HEK293 (cell line): Measurements from ENCODE around the gene ACP7.

Experiments
- CTCF ChIA-PET: fragments of 350-600 bp; formaldehyde crosslinking; extraction: SDS; loops from one replicate; lab custom pipeline; 2021; ENCODE audit warnings: antibody characterized with exemption; lab: Yijun Ruan, JAX
- POLR2A ChIA-PET: fragments of 300-600 bp; formaldehyde crosslinking; extraction: SDS; loops from one replicate; lab custom pipeline; 2020; ENCODE audit warnings: antibody characterized with exemption, inconsistent platforms; lab: Yijun Ruan, JAX
- H3K27ac ChIP-seq: fragments of 200-500 bp; sonication (Bioruptor generic); 2 replicates; pipeline ENCODE4 v1.5.1; 2014; ENCODE audit warnings: low read depth, low read length, control low read depth, inconsistent platforms; ENCODE audit errors: extremely low read depth
- H3K36me3 ChIP-seq, 2 experiments: fragments of 200-500 bp in 1 of 2; sonication (Bioruptor generic) in 1 of 2; 1 replicate in 1 of 2; 2 replicates in 1 of 2; pipeline ENCODE4 v1.5.1; 2014 to 2017; ENCODE audit warnings: inconsistent platforms in 2 of 2, low read length in 2 of 2; ENCODE audit not compliant: control insufficient read depth in 2 of 2, insufficient read depth in 1 of 2
- H3K4me1 ChIP-seq: fragments of 200-500 bp; sonication (Bioruptor generic); 2 replicates; pipeline ENCODE4 v1.5.1; 2014; ENCODE audit warnings: mild to moderate bottlenecking, low read length, inconsistent platforms; ENCODE audit not compliant: control insufficient read depth, insufficient read depth
- H3K4me3 ChIP-seq: 2 replicates; pipeline ENCODE4 v1.5.1; 2011; ENCODE audit warnings: low read depth, mild to moderate bottlenecking, control low read depth, low read length, moderate library complexity
- H3K9me3 ChIP-seq: fragments of 200-500 bp; sonication (Bioruptor generic); 2 replicates; pipeline ENCODE4 v1.5.1; 2014; ENCODE audit warnings: low read depth, low read length, inconsistent platforms; ENCODE audit not compliant: control insufficient read depth, insufficient read depth
- BCL11B ChIP-seq: fragments of 450-650 bp; formaldehyde crosslinking; IDR thresholded peaks from 2 replicates; pipeline ENCODE4 v1.5.1; 2016; ENCODE audit warnings: low read depth, missing biosample characterization, missing genetic modification characterization
- EGR2 ChIP-seq: fragments of 450-650 bp; formaldehyde crosslinking; IDR thresholded peaks from 2 replicates; pipeline ENCODE4 v1.5.1; 2016; ENCODE audit warnings: low read depth, missing biosample characterization, missing genetic modification characterization
- HOXA7 ChIP-seq: sonication (generic); formaldehyde crosslinking; IDR thresholded peaks from 2 replicates; pipeline ENCODE4 v1.8.1; 2022; ENCODE audit warnings: missing genetic modification reagents, borderline replicate concordance
- KLF1 ChIP-seq: fragments of 450-650 bp; formaldehyde crosslinking; IDR thresholded peaks from 2 replicates; pipeline ENCODE4 v1.5.1; 2016; ENCODE audit warnings: missing biosample characterization, missing genetic modification characterization
- REPIN1 ChIP-seq: fragments of 450-650 bp; formaldehyde crosslinking; IDR thresholded peaks from 2 replicates; pipeline ENCODE4 v1.5.1; 2017; ENCODE audit warnings: missing biosample characterization, missing genetic modification characterization, low read depth
- ZFHX2 ChIP-seq: fragments of 450-650 bp; formaldehyde crosslinking; conservative IDR thresholded peaks from 2 replicates; pipeline ENCODE4 v1.5.1; 2016; ENCODE audit warnings: missing biosample characterization, missing genetic modification characterization
- ZNF121 ChIP-seq: fragments of 450-650 bp; formaldehyde crosslinking; IDR thresholded peaks from 2 replicates; pipeline ENCODE4 v1.5.1; 2016; ENCODE audit warnings: missing biosample characterization, missing genetic modification characterization
- ZNF138 ChIP-seq: fragments of 450-650 bp; formaldehyde crosslinking; IDR thresholded peaks from 2 replicates; pipeline ENCODE4 v1.5.1; 2016; ENCODE audit warnings: missing biosample characterization, missing genetic modification characterization, borderline replicate concordance
- ZNF24 ChIP-seq: fragments of 450-650 bp; formaldehyde crosslinking; IDR thresholded peaks from 2 replicates; pipeline ENCODE4 v1.5.1; 2016; ENCODE audit warnings: missing biosample characterization, missing genetic modification characterization
- ZNF311 ChIP-seq: fragments of 450-650 bp; formaldehyde crosslinking; IDR thresholded peaks from 2 replicates; pipeline ENCODE4 v1.5.1; 2017; ENCODE audit warnings: missing biosample characterization, missing genetic modification characterization, borderline replicate concordance
- ZNF341 ChIP-seq: fragments of 450-650 bp; formaldehyde crosslinking; IDR thresholded peaks from 2 replicates; pipeline ENCODE4; 2016; ENCODE audit warnings: low read depth, missing biosample characterization, missing genetic modification characterization
- ZNF426 ChIP-seq: fragments of 450-650 bp; formaldehyde crosslinking; IDR thresholded peaks from 2 replicates; pipeline ENCODE4 v1.5.1; 2017; ENCODE audit warnings: missing biosample characterization, missing genetic modification characterization, mild to moderate bottlenecking, inconsistent platforms, moderate library complexity
- ZNF560 ChIP-seq: fragments of 450-650 bp; formaldehyde crosslinking; IDR thresholded peaks from 2 replicates; pipeline ENCODE4 v1.5.1; 2017; ENCODE audit warnings: missing biosample characterization, missing genetic modification characterization, borderline replicate concordance
- ZNF571 ChIP-seq: fragments of 450-650 bp; formaldehyde crosslinking; IDR thresholded peaks from 2 replicates; pipeline ENCODE4 v1.5.0; 2017; ENCODE audit warnings: missing biosample characterization, missing genetic modification characterization
- ZNF600 ChIP-seq: fragments of 450-650 bp; formaldehyde crosslinking; IDR thresholded peaks from 2 replicates; pipeline ENCODE4 v1.5.1; 2016; ENCODE audit warnings: missing biosample characterization, missing genetic modification characterization
- ZNF624 ChIP-seq: fragments of 450-650 bp; formaldehyde crosslinking; IDR thresholded peaks from 2 replicates; pipeline ENCODE4 v1.5.1; 2017; ENCODE audit warnings: missing biosample characterization, missing genetic modification characterization
- ZNF747 ChIP-seq: fragments of 450-650 bp; formaldehyde crosslinking; IDR thresholded peaks from 2 replicates; pipeline ENCODE4 v1.5.1; 2016; ENCODE audit warnings: missing biosample characterization, missing genetic modification characterization
- ZNF777 ChIP-seq: fragments of 450-650 bp; formaldehyde crosslinking; IDR thresholded peaks from 2 replicates; pipeline ENCODE4 v1.5.1; 2017; ENCODE audit warnings: missing biosample characterization, missing genetic modification characterization, borderline replicate concordance
- TF ChIP-seq, protein P1 (sequence below): fragments of 450-650 bp; formaldehyde crosslinking; conservative IDR thresholded peaks from 2 replicates; pipeline ENCODE4 v1.5.1; 2016; ENCODE audit warnings: low read depth, missing biosample characterization, missing genetic modification characterization

The ACP7 gene

GRCh38 chr19:39052846-39053245 lies 31.3 kb upstream of the ACP7 start:
- H3K9me3 ChIP-seq: no peaks in the 10 kb centered on the region
- POLR2A ChIA-PET: no interaction called here
- no peaks in the 10 kb centered on the region for H3K4me1 ChIP-seq
- H3K4me3 ChIP-seq: no peak overlapping the region
- TF ChIP-seq ZNF24 (tag by site-specific recombination) (no peak), ZNF560 (tag by site-specific recombination) (no peak), ZNF426 (tag by site-specific recombination) (no peak)
- H3K27ac ChIP-seq: no peak overlapping the region
- CTCF ChIA-PET: interaction anchor here (0.6 to 4.3 kb wide), 38 partner anchors 8 to 279 kb away, joined by 3 to 45 read pairs (median 7); partner anchors contain the start of genes CCER2, MRPS12, PAK4 and SARS2
- no peaks in the 10 kb centered on the region; a peak in 1 of 3 replicates for H3K36me3 ChIP-seq

GRCh38 chr19:39053276-39054090 lies 30.7 kb upstream of the ACP7 start:
- no peaks in the 10 kb centered on the region; a peak in 1 of 3 replicates for H3K36me3 ChIP-seq
- POLR2A ChIA-PET: no interaction called here
- no peaks in the 10 kb centered on the region for H3K9me3 ChIP-seq
- H3K27ac ChIP-seq: no peak overlapping the region
- no peaks in the 10 kb centered on the region for H3K4me1 ChIP-seq
- CTCF ChIA-PET: interaction anchor here (0.6 to 4.3 kb wide), 16 partner anchors 8 to 432 kb away, joined by 3 to 44 read pairs (median 4); no protein-coding TSS in a partner anchor
- TF ChIP-seq ZNF747 (no peak), ZNF341 (no peak), EGR2 (tag by site-specific recombination) (peak; percentile 84), KLF1 (tag by site-specific recombination) (peak; percentile 28), ZNF600 (tag by site-specific recombination) (0 out of 2 replicates have a peak, but pooled peaks have one; percentile 16), ZNF311 (tag by site-specific recombination) (0 out of 2 replicates have a peak, but pooled peaks have one; percentile 9), ZFHX2 (tag by site-specific recombination) (peak; percentile 61), ZNF624 (tag by site-specific recombination) (no peak), BCL11B (no peak), ZNF777 (tag by site-specific recombination) (no peak)
- TF ChIP-seq, protein P1, sequence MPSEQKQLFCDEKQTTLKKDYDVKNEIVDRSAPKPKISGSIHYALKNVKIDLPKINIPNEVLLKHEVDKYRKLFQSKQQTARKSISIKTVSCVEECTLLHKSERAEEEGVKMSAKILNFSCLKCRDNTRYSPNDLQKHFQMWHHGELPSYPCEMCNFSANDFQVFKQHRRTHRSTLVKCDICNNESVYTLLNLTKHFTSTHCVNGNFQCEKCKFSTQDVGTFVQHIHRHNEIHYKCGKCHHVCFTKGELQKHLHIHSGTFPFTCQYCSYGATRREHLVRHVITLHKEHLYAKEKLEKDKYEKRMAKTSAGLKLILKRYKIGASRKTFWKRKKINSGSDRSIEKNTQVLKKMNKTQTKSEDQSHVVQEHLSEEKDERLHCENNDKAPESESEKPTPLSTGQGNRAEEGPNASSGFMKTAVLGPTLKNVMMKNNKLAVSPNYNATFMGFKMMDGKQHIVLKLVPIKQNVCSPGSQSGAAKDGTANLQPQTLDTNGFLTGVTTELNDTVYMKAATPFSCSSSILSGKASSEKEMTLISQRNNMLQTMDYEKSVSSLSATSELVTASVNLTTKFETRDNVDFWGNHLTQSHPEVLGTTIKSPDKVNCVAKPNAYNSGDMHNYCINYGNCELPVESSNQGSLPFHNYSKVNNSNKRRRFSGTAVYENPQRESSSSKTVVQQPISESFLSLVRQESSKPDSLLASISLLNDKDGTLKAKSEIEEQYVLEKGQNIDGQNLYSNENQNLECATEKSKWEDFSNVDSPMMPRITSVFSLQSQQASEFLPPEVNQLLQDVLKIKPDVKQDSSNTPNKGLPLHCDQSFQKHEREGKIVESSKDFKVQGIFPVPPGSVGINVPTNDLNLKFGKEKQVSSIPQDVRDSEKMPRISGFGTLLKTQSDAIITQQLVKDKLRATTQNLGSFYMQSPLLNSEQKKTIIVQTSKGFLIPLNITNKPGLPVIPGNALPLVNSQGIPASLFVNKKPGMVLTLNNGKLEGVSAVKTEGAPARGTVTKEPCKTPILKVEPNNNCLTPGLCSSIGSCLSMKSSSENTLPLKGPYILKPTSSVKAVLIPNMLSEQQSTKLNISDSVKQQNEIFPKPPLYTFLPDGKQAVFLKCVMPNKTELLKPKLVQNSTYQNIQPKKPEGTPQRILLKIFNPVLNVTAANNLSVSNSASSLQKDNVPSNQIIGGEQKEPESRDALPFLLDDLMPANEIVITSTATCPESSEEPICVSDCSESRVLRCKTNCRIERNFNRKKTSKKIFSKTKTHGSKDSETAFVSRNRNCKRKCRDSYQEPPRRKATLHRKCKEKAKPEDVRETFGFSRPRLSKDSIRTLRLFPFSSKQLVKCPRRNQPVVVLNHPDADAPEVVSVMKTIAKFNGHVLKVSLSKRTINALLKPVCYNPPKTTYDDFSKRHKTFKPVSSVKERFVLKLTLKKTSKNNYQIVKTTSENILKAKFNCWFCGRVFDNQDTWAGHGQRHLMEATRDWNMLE (tag by site-specific recombination): no peak
- no peak overlapping the region for H3K4me3 ChIP-seq

GRCh38 chr19:39054091-39054470 lies 30.1 kb upstream of the ACP7 start:
- no peak overlapping the region for H3K4me3 ChIP-seq
- TF ChIP-seq ZNF138 (tag by site-specific recombination): no peak
- TF ChIP-seq ZNF121 (tag by site-specific recombination): peak; percentile 84
- TF ChIP-seq REPIN1 (tag by site-specific recombination): no peak
- TF ChIP-seq ZNF571 (tag by site-specific recombination): no peak
- no peak for TF ChIP-seq HOXA7 (CRISPR knock-in tag)
- ChIA-PET CTCF (interaction anchor here (0.6 to 4.3 kb wide), 10 partner anchors 8 to 432 kb away, joined by 3 to 44 read pairs (median 4); no protein-coding TSS in a partner anchor), POLR2A (no interaction called here)
- no peaks in the 10 kb centered on the region for H3K4me1 ChIP-seq
- H3K36me3 ChIP-seq: no peaks in the 10 kb centered on the region; a peak in 1 of 3 replicates
- no peak overlapping the region for H3K27ac ChIP-seq
- H3K9me3 ChIP-seq: no peaks in the 10 kb centered on the region
